Measurements from ENCODE around the gene CCR5AS.
"Not testable (repeated sequence)": the region's sequence is repeated elsewhere in the genome, so short reads cannot be mapped to it uniquely, and the experiment has no call there.

The CCR5AS gene

DNA sequence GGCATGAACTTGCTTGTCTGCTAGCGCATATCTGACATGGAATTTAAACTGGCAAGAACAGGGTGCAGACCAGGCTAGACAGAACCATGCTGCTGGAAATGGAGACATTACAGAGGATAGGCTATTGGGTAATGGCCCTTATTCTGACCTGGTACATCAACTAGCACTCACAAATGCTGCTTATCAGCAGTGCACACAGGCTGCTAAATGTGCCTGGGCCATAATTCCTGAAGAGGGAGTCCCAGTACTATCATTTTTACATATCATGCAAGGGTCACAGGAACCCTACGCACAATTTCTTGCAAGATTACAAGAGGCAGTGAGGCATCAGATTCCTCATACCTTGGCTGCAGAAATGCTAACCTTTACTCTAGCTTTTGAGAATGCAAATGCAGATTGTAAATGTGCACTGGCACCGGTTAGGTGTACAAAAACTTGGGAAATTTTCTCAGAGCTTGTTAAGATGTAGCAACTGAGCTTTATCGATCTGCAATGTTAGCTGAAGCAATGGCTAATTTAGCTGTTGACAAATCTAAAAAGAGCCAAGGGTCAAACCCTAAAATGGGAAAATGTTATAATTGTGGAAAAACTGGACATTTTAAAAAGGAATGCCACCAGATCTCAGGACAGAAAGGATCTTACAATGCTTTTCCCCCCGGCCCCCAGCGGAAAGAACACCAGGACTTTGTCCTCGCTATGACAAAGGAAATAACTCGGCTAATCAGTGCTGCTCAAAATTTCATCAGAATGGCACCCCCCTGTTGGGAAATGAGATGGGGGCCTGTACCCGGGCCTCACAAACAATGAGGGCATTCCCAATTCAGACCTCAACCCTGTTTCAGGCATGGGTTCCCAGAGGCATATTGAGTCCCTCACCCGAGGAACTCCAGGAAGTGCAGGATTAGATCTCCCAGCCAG is 21.3 kb upstream of the CCR5AS start:
- no peaks in the 10 kb centered on the region for H3K27me3 ChIP-seq (replicated peaks; ENCODE audit: insufficient read depth)
- WGBS: 76% methylated on average over 10 of the region's 10 CpGs
- H3K4me3 ChIP-seq: no peak overlapping the region
- DNase-seq (ENCODE audit: low spot score): no peak
- no peak overlapping the region for H3K27ac ChIP-seq
- intact Hi-C loops (cut with DNase I): no loop called here
- no peaks in the 10 kb centered on the region for H3K9me3 ChIP-seq
- H3K4me1 ChIP-seq (replicated peaks): no peaks in the 10 kb centered on the region
- H3K36me3 ChIP-seq: no peaks in the 10 kb centered on the region
- TF ChIP-seq POLR2AphosphoS5 (IDR thresholded peaks at IDR 0.05) (no peak), POLR2A (IDR thresholded peaks at IDR 0.05) (no peak), CTCF (IDR thresholded peaks at IDR 0.05) (no peak)

- DNase-seq (ENCODE audit: low spot score); H3K9me3 ChIP-seq; H3K27me3 ChIP-seq (replicated peaks; ENCODE audit: insufficient read depth); H3K4me3 ChIP-seq; intact Hi-C loops (cut with DNase I); H3K36me3 ChIP-seq; H3K27ac ChIP-seq; H3K4me1 ChIP-seq (replicated peaks): not testable (repeated sequence)
- WGBS: 50% methylated on average over 8 of the region's 8 CpGs
These were observed 20.5 kb upstream of the CCR5AS start for GRCh38 chr3:46427404-46427803.

DNA sequence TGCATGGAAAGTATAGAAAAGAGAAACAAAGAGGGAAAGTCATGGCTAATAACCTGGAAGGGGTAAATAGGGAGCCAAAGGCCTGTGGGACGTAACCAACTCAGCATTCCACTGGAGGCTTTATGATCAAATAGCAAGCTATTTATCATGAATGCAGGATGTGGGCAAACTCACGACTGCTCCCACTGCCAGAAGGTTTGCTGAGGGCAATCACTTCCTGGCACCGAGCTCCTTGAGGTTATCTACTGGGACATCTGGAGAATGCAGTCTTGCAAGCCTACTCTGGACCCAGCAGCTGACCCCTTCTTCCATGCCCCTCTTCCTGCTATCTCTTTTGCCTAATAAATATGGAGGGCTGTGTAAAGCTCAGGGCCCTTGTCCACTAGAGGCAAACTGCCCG is 19.6 kb upstream of the CCR5AS start:
- H3K27ac ChIP-seq; intact Hi-C loops (cut with DNase I); H3K4me1 ChIP-seq (replicated peaks); H3K36me3 ChIP-seq; DNase-seq (ENCODE audit: low spot score); H3K27me3 ChIP-seq (replicated peaks; ENCODE audit: insufficient read depth); H3K9me3 ChIP-seq; H3K4me3 ChIP-seq: not testable (repeated sequence)
- 72% methylated on average over 4 of the region's 4 CpGs for WGBS

- DNase-seq (ENCODE audit: low spot score): no peak
- 85% methylated on average over 5 of the region's 5 CpGs for WGBS
- TF ChIP-seq POLR2AphosphoS5 (IDR thresholded peaks at IDR 0.05) (no peak), POLR2A (IDR thresholded peaks at IDR 0.05) (no peak), CTCF (IDR thresholded peaks at IDR 0.05) (no peak)
- no peak overlapping the region for H3K4me3 ChIP-seq
- no peaks in the 10 kb centered on the region for H3K4me1 ChIP-seq (replicated peaks)
- no peaks in the 10 kb centered on the region for H3K27me3 ChIP-seq (replicated peaks; ENCODE audit: insufficient read depth)
- intact Hi-C loops (cut with DNase I): no loop called here
- H3K36me3 ChIP-seq: no peaks in the 10 kb centered on the region
- no peaks in the 10 kb centered on the region for H3K9me3 ChIP-seq
- H3K27ac ChIP-seq: no peak overlapping the region
These were observed 16.7 kb upstream of the CCR5AS start for GRCh38 chr3:46423588-46423987.

GRCh38 chr3:46422617-46423016 is 15.8 kb upstream of the CCR5AS start:
- no peak overlapping the region for H3K4me3 ChIP-seq
- no peaks in the 10 kb centered on the region for H3K36me3 ChIP-seq
- no peak overlapping the region for H3K27ac ChIP-seq
- no peak for DNase-seq (ENCODE audit: low spot score)
- intact Hi-C loops (cut with DNase I): no loop called here
- WGBS: 99% methylated on average over 6 of the region's 6 CpGs
- H3K9me3 ChIP-seq: no peaks in the 10 kb centered on the region
- H3K4me1 ChIP-seq (replicated peaks): no peaks in the 10 kb centered on the region
- TF ChIP-seq POLR2AphosphoS5 (IDR thresholded peaks at IDR 0.05) (no peak), CTCF (IDR thresholded peaks at IDR 0.05) (no peak), POLR2A (IDR thresholded peaks at IDR 0.05) (no peak)
- H3K27me3 ChIP-seq (replicated peaks; ENCODE audit: insufficient read depth): no peaks in the 10 kb centered on the region

- Histone ChIP-seq H3K27me3 (replicated peaks; ENCODE audit: insufficient read depth) (no peaks in the 10 kb centered on the region), H3K4me3 (no peak overlapping the region), H3K36me3 (no peaks in the 10 kb centered on the region), H3K4me1 (replicated peaks) (no peaks in the 10 kb centered on the region), H3K9me3 (no peaks in the 10 kb centered on the region), H3K27ac (no peak overlapping the region)
- no peak for DNase-seq (ENCODE audit: low spot score)
- intact Hi-C loops (cut with DNase I): no loop called here
- WGBS: 82% methylated on average over 2 of the region's 2 CpGs
- TF ChIP-seq POLR2A (IDR thresholded peaks at IDR 0.05) (no peak), CTCF (IDR thresholded peaks at IDR 0.05) (no peak), POLR2AphosphoS5 (IDR thresholded peaks at IDR 0.05) (no peak)
These were observed 14.1 kb upstream of the CCR5AS start for GRCh38 chr3:46420931-46421330.

Data from prostate gland (tissue), 2 donors.